ENCODE measurements around the gene CCR1.

DNA sequence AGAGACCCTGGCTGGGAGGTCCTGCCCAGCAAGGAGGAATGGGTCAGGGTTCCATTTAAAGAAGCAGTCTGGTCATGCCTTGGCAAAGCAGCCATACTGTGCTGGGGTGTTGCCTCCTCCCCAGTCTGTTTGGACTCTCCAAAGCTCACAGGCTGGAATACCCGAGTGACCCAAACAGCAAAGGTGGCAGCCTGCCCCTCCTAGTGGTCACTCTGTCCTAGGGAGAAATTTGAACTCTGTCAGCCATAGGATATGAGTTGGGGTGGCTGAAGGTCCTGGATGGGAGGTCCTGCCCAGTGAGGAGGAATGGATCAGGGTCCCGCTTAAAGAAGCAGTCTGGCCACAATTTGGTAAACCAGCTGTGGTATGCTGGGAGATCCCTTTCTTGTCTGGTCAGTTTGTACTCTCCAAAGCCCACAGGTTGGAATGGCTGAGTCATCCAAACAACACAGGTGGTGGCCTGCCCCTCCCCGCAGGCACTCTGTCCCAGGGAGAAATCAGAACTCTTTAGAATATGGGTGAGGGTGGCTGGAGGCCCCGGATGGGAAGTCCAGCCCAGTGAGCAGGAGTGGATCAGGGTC is 45.0 kb downstream of the CCR1 start:
- no peak for TF ChIP-seq CTCF (IDR thresholded peaks at IDR 0.05; ENCODE audit: low read depth, low read length)
- no peak for TF ChIP-seq POLR2A (IDR thresholded peaks at IDR 0.05; ENCODE audit: extremely low read depth, insufficient read length)
- TF ChIP-seq, protein P1, sequence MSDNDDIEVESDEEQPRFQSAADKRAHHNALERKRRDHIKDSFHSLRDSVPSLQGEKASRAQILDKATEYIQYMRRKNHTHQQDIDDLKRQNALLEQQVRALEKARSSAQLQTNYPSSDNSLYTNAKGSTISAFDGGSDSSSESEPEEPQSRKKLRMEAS (IDR thresholded peaks at IDR 0.05; ENCODE audit: low read depth, low read length) = no peak
